NCI-H524 treated with DMSO at 0.1 percent for 48 hours (cell line): ENCODE data around the gene GPHA2.
A peak's percentile ranks its signal among the peaks of the same experiment; 100 is the strongest.

Experiments
- DNase-seq: peaks from one replicate; lab custom pipeline; 2025; lab: John Stamatoyannopoulos, UW

Gene GPHA2

DNA sequence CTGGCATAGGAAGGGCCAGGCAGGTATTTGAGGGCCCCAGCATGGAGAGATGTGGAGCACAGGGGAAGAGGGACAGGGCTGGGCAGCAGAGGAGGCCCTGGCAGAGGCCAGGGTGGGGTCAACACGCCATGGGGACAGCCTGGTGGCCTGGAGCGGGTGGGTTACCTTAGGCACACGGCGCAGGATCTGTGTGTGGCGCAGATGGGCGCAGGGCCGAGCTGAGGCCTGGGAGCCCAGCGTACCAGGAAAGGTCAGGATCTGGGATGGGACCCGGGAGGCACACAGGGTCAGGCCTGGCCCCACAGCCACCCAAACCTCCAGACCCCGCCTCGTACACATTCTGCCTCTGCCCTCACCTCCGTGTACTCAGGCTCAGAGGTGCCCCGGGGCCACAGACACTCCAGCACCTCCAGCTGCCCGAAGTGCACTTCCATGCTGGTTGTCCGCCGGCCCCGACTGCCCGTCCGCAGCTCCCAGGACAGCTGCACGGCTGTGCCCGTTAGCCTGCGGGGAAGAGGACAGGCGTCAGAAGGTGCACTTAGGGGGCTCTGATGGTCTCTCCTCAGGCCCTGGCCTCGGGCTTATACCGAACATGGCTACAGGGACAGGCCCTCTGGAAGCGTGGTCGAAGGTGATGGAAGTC is 25.1 kb downstream of the GPHA2 start:
- DNase-seq, result no peak

DNA sequence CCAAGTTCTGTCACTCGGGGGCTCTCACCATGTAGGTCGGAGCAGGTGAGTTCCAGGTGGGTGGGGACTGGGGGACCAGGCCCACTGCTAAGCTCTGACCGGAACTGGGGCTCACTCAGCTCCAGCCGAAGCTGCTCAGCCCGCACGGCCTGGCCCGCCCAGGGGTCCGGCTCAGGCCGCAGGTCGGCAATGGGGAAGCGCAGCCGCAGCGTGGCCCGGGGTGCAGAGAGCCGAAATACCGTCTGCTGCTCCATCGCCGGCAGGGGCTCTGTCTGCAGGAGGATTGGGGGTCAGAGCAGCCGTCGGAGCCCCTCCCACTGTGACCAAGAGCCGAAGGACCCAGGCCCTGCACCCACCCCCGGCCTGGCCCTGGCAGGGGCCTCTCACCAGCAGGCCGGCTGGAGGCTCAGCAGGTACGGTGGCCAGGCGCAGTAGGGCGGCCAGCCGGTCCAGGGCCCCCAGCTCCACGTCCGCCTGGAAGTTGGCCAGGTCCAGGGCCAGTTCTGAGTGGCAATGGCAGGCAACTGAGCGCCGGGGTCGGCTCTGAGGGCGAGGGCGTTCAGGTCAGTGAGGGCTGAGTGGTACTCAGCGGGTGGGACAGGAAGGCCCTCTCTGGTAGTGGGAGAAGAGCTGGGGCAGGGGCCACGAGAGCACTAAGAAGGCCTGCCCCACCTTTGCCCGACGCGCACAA is 25.9 kb downstream of the GPHA2 start:
- DNase-seq, result no peak

DNA sequence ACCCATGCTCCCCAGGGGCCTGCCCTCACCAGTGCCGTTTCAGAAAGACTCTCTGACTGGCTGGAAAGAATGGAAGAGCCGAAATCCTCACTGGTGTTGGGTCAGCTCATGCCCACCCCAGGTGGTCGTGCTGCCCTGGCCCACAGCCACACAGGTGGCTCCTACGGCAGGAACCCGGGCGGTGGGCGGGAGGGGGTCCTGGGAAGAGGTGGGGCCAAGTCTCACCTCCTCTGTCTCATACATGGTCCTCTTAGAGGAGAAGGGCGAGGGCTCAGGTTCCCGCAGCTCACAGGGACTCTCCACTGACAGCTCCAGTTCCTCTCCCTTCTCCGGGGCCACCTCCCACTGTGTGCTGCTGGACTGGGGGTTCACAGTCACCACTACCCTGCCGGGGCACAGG is 26.9 kb downstream of the GPHA2 start:
- no peak for DNase-seq

DNA sequence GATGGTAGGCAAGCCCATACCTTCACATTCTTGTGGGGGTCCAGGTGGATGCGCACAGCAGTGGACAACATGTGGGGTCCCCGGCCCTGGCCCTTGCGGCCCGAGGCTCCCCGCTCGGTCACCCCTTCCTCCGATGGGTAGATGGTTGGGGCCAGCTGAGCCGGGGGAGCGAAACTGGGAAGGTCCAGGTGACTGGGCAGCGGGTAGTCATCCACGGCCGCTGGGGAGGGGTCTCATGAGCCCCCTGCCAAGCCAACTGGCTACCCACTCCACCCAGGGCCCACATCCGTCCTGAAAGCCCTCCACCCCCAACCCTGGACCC is 29.4 kb downstream of the GPHA2 start:
- DNase-seq, result no peak

DNA sequence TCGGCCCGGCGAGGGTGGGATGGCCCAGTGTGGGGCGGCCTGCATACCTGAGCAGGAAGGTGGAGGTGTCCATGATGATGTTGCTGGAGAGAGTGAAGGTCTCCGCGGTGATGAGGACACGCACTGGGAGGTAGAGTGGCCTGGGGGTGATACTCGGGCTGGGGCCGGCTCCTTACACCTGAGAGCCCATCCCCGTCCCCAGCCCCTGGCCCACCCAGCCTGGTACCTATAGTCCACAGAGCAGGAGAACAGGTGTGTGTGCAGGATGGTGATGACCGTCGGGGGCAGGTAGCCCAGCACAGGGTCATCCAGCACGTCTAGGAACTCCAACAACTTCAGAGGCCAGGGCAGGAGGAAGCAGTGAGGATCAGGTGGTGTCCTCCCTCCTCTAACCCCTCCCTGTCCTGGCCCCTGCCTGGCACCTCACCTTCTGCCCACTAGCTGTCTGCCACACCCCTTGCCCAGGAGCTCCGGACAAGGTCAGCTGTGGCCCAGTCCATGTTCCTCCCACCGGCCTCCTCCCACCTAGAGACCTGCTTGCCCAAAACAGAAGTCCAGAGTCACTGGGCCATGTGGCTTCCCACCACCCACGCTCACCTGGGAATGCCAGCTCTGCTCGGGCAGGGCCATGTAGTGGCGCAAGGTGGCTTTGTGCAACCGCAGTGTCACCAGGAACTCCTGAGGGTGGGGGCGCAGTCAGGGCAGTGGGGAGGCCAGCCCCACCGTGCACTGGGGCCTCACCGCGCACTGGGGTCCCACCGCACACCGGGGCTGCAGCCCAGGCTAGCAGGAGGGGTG is 30.0 kb downstream of the GPHA2 start:
- no peak for DNase-seq

DNA sequence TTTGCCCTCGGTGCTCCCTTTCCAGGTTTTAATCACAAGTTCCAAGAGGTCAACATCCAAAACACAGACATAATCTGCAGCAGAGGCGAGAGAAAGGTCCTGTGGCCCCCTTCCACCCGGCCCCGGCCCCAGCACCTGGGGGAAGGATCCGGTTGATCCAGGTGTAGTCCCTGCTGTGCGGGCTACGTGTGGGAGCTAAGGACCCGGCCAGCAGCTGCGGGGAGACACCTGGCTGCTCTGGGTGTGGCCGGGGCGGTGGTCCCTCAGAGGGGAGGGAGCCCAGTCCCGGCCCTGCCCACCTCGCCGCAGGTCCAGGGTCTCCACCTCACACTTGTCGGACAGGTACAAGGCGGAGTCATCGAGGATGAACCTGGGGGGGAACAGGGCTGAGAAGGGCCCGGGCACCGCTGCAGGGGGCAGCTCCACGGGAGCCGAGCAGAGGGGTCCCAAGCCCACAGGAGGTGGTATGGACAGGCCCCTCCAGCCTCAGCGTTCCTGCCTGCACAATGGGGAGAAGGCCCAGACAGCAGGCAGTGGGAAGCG is 32.3 kb downstream of the GPHA2 start:
- DNase-seq, result no peak

DNA sequence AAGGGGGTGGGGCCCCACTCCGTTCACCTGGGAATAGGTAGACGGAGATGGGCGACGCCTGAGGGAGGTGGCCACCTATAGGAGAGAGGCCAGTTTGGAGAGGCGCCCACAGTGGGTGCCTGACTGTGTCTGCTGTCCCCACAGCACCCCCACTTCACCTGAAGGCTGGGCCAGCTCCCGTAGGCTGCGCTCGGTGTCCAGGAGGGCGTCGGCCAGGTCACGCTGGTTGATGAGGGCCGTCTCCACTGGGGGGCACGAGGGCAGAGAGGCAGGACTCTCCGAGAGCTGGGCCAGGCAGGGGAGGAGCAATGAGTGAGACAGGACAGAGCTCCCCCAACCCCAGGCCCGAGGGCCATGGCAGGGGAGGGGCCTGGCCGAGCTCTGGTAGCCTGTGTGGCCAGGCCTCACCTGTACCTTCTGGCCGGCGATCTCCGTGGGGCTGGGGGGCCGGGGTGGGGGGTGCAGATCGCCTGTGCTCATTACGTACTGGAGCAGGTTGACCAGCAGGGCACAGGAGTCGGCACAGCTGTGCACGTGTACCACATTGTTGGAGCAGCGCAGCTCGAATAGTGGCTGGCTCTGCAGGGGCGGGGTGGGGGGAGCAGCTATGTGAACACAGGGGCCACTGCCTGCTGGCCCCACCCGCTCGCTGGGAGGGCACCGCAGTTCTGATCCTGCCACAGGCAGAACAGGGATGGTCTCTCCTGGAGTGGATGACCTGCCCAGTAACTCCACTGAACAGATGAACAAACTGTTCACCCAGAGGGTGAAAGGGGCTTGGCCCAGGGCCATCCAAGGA is 33.4 kb downstream of the GPHA2 start:
- DNase-seq, result no peak

DNA sequence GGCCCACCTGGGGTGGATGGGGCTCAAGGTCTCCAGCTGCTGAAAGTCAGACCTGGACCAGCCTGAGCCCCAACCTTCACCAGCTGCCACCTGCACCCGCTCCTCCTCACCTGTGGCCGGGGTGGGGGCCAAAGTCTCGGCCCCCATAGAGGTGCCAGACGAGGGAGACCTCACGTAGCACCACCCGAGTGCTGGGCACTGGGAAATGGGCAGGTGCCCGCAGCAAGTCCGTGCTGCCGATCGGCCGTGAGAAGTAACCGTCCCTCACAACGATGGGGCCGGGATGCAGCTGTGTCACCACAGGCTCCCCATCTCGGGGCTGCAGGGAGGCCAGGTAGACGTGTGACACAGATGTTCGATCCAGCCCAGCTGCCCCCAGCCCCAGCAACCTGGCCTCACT is 34.9 kb downstream of the GPHA2 start:
- no peak for DNase-seq

DNA sequence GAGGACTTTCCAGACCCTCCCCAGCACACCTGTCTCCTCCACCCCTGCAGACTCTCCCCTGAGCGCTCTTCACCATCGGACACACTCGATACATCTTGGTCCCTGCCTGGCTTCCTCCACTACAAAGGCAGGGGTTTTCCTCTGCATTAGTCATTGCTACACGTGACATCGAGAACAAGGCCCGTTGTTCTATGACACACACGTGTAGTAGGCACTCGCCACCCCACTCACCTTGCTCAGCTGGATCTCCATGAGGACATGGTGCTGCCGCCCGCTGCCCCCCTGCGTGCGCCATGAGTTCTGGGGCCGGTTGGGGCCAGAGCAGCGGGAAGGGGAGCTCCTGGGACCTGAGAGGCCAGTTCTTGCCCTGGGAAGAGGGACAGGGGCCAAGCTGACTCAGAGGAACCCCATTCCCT is 35.4 kb downstream of the GPHA2 start:
- DNase-seq, result no peak

DNA sequence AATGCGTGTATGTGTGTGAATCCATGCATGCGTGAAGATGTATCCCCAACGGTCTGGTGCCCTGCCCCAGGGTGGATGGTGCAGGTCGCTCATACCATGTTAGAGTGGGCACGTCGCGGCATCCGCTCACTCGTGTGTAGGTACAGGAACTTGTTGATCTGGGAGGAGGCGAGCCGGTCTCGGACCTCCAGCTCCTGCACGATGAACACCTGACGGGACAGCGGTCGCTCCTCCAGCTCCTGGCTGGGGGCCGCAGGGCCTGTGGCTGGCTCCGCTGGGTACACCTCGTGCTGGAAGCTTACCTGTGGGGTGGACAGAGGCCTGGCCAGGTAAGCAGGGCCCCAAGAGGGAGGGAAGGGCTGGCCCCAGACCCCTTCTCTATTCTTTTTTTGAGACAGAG is 37.2 kb downstream of the GPHA2 start:
- DNase-seq, result no peak

DNA sequence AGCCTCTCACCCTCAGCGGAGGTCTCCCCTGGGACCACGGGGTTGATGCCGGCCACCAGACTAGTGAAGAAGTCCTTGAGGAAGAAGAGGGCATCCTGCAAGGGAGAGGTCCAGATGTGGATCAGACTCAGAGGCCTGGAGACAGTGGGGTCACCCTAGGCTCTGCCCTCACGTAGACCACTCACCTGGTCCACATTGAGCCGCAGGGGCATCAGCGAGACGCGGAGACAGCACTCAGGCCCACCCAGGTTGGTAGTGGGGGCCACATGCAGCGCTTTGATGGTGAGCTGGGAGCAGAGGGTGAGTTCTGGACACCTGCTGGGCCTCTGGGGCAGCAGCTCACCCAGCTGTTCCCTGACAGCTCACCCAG is 37.6 kb downstream of the GPHA2 start:
- DNase-seq, result no peak

DNA sequence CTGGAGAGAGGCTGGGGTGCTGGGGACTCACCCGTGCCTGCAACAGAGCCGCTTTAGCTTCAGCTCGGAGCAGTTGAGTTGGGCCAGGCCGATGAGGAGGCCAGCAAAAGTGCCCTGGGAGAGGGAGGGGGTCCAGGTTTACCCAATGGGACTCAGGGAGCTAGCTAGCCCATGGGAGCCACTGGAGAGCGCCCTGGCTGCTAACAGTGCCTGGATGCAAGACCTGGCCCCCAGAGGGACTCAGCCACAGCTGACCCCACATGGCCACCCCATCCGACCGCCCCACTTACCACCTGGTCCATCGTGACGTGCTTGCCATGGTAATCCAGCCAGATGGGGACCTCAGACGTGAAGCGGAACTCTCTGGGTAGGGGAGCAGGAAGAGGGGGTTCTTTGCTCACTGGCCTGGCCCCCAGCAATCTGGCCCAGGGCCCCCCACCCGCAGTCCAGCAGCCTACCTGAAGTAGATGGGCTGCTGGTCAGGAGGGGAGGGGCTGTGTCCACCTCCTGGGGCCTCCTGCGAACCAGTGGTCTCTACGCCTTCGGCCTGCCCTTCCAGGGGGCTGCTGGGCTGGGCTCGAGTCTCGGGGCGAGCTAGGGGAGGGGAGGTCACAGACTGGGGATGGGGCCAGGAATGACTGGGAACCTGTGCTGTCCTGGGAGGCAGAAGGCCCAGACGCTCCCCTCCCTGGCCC is 38.2 kb downstream of the GPHA2 start:
- DNase-seq, result no peak

DNA sequence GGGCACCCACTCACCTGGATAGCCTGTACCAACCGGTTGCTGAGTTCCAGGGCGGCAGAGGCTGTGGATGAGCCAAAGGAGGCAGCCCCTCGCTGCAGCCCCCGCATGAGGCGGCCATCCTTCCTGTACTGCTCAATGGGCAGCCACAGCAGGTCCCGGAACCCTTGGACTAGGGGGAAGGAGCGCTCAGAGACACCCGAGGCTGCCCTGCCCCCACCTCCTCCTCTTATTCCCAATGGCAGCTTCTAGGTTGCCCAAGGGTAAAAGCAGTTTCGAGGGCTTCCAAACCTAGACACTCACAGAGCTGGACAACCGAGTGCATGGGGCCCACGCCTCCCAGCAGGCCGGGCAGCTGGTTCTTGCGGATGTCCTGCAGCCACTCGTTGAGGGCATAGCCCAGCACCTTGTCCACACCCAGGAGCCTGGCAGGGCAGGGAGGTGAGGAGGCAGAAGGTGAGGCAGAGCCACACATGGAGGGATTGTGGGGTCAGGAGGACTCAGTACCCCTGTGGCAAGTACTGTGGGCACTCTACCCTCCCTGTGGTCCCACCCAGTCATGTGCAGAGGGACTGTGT is 39.2 kb downstream of the GPHA2 start:
- no peak for DNase-seq

DNA sequence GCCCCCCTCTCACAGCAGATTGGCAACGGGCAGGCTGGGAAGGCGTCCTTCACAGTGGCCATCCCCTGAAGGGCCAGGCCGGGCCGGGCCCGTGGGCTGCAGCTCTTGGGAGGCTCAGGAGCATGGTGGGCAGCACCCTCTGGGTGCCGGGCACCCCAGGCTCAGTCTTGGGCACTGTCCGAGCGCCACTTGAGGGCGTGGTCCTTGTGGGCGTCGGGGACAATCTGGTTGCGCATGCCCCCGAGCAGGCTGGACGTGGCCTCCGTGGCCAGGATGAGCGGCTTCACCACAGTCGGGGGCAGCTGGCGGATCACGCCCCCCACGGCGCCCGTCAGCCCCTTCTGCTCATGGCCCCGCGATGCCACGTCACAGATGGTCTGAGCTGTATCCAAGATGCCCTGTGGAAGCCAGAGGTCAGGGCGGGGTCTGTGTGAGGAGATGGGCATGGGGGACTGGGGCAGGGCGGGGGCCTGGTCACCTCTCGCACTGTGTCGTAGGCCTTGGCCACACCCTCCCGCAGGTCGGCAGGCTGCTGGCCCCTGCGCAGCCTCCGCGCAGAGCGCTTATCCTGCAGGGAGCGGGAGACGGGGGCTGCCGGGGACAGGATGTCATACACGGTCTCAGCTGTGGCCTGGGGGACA is 40.8 kb downstream of the GPHA2 start:
- DNase-seq, result no peak

DNA sequence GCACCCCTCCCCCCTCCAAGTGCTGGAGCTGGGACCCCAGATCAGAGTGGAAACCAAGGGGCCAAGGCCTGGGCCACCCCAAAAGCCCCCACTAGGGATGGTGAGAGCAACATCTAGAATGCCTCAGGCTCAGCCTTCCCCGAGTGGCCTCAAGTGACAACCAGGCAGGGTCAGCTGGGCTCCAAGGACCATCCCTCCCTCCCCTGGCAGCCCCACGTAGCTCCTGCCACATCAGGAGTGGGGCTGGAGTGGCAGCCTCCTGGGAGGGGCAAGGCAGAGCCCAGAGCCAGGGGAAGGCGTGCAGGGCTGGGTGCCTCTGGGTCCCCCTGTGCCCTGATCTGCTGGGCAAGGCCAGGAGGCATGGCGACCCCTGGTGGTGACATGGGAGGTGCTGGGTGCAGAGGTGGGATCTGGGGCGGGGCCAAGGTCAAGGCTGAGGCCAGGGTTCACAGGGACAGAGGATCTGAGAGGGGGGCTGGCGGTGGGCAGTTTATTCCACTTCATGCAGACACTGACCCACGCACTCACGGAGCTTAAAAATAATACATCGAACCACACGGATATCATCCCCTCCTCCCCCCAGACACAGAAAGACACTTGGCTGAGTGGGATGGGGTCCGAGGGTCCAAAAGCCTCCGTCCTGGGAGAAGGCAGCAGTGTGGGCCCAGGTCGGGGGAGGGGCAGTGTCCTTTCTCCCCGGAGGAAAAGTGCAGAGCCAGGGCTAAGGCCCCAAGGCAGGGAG is 41.5 kb downstream of the GPHA2 start:
- no peak for DNase-seq

DNA sequence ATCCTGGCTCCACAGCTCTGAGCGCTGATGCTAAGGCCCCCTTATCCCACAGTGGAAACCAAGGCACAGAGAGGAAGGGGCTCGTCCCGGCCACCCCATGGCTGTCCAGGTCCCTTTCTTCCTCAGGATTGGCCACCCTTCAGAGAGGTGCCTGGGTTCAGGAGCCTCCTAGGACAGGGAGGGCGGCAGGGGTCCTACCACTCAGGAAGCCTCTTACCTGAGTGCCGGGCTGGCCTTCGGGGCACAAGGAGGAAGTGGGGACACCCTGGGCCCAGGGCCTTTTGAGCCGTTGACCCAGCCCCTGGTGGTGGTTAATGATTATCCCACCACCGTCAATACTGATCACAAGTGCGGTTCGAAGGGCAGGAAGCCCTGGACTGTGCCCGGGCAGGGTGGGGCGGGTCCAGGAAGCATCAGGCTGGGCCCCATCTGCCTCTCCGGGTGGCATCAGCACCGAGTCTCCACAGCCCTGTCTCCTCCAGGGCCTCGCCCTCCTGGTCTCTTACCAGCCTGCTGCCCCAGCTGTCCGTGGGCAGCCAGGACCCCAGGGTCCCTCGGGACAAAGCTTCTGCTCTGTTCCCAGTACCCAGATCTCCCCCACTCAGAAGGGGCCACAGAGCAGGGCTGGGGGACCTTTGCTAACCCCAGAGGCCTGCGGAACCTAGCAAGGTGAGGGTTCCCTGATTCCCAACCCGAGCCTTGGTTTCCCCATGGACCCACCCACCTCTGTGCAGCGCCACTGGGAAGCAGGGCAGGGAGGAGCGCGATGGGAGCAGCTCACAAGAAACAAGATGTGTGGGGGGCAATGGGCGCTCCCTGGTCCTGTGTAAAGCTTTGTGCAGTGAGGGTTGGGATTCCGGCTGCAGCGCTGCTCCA is 42.3 kb downstream of the GPHA2 start:
- no peak for DNase-seq

DNA sequence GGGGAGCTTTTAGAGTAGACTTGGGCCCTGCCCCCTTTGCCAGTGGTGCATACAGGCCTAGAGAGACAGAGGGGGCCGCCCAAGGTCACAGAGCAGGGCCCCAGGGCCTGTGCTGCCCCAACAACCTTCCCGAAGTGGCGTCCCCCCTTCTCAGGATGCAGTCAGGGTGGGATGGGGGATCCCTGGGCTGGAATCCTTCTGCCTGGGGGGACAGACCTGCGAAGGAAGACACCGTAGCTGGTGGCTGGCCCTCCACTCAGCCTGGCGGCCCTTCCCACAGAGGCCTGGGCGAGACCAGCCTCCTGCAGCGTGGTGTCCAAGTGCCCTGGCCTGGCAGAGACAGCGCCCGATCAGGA is 42.9 kb downstream of the GPHA2 start:
- DNase-seq, result no peak

DNA sequence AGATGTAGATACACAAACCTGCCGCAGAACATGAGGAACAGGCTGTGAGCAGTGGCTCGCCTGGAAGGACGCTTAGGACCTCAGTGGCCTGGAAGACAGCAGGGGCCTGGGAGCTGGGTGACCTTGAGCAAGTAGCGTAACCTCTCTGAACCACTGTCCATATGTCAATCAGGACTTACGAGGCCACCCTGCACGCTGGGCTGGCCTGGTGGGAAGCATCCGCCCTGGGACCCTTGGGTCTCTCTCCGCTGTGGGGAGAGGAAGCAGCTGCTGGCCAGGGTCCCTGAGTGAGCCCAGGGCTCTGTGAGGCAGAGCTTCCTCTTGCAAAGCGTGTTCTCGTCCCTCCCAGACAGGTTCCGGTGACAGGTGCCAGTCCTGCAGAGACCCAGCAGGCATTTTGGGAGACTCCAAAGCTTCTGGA is 43.3 kb downstream of the GPHA2 start:
- no peak for DNase-seq

DNA sequence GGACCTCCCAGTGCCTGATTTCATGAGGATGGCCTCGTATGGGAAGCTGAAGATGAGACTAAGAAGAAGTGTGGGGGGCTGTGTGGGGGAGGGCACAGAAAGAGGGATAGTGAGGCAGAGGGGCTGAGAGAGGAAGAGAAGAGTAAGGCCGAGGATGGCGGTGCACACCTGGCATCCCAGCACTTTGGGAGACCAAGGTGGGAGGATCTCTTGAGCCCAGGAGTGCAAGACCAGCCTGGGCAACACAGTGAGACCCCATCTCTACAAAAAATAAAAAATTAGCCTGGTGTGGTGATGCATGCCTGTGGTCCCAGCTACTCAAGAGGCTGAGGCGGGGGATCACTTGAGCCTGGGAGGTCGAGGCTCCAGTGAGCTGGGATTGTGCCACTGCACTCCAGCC is 43.8 kb downstream of the GPHA2 start:
- DNase-seq, result peak; percentile 5
